ENCODE measurements around the gene TGM2. TPM values are rescaled to one million over a fixed set of nuclear protein-coding genes. Genes with fewer than 3 reads are reported as not detected.

The TGM2 gene
- total RNA-seq, 1 experiment from 2014 or later, result 108 TPM

DNA sequence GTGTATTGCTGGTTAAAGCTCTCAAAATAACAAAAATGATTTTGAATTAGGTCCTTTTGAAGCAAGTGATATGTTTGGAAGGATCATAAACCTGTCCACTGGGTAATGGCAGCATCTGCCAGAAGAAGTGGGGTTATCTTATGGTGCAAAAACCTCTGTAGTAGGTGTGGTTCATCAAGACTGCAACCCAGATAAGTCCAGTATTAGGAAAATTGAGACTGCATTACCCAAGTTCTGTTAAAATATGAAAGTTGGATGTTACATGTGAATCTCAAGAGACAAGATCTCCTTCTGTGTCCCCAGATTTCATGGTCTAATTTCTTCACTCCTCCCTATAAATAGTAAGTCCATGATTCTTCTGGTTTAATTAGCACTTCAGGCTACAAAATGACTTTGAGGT, 72.2 kb downstream of the TGM2 start:
- DNase-seq (ENCODE audit: low read depth), result peak; percentile 31

DNA sequence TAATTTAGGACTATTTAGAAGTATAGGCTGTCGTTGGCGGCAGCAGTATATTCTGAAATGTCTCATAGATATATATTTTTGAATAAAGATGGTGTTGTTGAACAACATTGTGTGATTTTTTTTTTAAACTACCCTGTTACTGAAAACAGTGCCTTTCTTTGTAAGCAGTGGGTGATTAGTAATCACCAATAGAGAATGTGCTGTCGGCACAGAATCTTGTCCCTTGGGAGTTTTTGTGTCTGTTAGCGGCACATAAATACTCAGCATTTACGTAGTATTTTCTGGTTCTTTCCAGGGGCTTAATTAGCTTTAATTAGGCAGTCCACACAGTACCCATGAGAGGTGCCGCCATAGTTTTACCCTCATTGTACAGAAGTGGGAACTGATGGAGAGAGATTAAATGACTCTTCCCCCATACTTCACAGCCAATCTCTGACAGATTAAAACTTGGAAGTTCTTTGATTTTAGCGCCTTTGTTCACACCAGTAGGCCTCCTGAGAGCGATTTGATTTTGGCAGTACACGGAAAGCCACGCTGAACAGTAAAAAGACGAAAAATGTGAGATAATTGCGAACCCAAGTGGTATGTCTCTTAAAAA, 72.7 kb downstream of the TGM2 start:
- no peak for DNase-seq (ENCODE audit: low read depth)

DNA sequence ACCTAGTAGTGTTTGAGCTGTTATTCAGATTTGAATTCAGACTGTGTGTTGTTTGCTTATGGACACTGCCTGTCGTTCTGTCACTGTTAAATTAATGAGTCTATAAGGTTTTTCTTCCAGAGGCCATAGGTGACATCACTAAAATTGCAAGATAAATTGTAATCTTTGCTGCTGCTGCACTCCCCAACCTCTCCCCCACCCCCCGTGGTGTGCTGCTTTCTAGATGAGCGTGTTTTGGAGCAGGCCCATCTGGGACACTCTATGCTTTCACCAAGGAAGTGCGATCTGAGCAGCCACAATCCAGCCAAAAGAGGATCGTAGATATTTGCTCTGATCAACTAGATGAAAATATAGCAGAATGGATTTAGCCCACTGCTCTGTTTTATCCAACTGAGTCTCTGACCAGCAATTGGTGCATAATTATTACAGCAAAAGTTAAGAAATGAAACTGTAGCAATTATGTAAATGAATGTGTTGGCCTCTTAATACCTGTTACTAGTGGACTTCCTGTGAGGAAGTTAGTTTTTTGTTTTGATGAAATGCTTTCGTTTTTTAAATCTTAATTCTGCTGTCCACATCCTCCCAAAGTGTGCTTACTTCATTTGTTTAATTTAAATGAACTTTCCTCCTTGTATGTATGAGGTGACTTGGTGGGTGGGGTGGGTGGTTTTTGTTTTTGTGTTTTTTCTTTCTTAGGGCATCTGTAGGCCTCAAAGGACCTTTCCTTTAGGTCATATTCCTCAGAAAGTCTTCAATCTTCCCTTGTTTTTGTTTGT, 73.4 kb downstream of the TGM2 start:
- no peak for DNase-seq (ENCODE audit: low read depth)

DNA sequence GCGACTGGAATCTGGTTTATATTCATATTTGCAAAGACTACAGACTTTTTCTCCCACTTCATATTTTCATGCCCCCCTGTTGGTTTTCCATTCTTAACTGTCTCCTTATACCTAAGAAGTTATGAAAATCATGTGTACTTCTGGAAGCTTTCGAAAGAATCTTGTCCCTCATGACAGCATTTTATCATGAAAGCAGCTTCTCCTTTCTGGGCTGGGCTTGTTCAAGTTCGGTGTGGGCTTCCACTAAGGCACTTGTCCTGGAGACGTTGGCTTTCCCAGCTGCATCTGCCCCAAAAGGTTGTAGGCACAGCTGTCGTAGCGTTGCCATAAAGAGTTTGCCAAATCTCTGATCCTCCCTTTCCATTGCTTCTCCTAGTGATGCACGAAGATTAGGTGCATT, 75.0 kb downstream of the TGM2 start:
- no peak for DNase-seq (ENCODE audit: low read depth)

DNA sequence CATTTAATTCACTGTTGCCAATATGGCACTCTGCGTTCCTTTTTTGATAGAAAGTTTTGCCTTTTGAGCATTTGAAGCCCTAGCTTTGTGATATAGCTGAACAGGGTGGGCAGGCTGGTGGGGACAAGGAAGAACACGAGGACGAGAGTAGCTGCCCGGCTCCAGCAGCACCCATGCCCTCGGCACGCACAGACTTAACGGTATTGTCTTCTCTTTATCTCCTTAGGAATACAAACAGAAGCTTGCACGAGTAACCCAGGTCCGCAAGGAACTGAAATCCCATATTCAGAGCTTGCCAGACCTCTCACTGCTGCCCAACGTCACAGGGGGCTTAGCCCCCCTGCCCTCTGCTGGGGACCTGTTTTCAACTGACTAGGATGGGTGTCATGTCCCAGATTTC, 75.6 kb downstream of the TGM2 start:
- no peak for DNase-seq (ENCODE audit: low read depth)

DNA sequence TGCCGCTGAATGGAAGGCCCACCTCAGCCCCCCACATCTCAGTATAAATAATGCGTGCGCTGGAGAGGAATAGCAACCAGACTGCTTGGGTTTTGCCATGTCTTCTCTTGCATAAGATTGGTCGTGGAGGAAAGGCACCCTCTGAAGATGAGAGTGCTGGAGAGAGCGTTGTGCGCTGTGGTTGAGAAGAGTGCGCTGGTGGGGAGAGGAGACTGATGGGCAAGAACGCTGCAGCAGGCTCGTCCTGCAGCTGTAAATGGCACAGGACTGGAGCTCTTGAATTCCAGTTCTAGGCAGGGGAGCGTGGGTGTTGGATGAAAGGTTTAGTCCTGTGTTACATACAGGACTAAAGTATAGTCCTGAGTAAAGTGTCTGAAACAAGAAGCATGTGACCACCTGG, 80.0 kb downstream of the TGM2 start:
- no peak for DNase-seq (ENCODE audit: low read depth)

DNA sequence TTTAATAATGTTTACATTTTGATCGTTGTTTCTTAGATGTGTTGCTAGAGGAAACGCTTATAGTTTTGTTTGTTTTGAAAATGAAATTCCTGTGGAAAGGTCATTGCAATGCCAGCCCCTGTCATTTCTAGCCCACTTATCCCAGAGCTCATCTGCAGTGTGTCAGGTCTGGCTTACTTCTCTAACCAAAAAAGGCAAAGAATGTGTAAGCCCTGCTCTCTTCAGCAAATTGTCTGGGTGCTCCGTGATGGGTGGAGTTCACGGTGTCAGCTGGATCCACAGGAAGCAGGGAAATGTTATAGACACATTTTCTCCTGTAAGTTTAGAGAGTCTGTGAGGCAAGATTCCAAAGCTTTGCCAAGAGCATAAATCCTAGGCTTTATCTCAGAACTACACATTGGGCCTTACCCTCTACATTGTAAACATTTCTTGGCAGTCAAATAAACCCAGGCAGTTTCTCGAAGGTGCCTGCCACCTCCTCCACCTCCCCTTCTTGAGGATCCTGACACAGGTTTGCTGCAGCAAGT, 80.6 kb downstream of the TGM2 start:
- DNase-seq (ENCODE audit: low read depth), result peak; percentile 94

DNA sequence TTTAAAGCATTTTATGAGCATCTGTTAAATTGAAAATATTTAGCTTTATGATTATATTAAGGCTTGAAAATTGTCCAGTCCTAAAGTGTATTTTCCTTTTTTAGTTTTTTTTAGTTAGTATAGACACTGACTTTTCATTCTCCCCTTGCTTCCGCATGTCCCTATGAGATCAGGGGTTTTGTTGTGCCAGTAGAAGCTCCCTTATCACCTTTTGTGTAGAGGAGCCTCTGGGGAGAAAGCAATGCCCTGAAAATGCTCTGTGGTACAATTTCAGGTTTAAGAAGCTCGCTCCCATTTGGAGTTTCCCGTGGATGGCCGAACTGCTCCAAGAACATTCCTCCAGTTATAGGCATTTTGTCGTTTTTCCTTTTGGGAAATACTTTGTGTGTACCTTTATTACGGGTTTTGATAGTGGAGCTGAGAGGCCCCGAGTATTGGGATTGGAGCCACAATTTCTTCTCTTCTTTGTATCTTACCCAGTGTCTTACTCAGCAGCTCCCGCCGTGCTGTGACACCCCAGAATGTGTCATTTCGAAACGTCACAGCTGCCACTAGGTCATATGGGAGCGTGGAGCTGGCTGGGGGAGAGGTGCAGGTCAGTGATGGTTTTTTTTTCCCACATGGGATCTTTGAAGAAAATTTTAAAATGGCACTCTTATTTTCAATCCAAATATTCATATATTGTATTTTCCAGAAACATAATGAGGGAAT, 81.6 kb downstream of the TGM2 start:
- peak; percentile 49 for DNase-seq (ENCODE audit: low read depth)

DNA sequence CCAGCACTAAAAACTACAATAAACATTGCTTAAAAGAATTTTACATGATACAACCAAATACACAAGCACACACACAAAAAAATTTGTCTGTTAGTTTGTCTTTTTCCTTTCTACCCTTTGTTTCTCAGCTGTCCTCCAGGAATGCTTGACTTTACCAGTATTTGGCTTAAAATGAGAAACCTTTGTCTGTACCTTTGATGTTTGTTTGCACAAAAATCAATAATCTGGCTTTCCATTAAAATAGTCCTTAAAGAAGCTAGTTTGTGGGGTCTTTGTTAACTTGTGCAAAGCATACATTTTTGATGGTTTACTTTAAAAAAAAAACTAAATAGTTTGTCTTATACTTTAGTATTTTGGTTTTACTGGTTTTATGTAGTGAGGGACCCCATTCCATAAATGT, 82.2 kb downstream of the TGM2 start:
- no peak for DNase-seq (ENCODE audit: low read depth)

DNA sequence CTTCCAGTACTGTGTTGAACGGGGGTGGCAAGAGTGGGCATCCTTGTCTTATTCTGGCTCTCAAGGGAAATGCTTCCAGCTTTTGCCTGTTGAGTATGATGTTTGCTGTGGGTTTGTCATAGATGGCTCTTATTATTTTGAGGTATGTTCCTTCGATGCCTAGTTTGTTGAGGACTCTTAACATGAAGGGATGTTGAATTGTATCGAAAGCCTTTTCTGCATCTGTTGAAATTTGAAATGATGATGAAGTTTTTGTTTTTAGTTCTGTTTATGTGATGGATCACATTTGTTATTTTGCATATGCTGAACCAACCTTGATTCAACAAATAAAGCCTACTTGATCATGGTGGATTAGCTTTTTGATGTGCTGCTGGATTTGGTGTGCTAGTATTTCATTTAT, 83.5 kb downstream of the TGM2 start:
- DNase-seq (ENCODE audit: low read depth), result no peak

DNA sequence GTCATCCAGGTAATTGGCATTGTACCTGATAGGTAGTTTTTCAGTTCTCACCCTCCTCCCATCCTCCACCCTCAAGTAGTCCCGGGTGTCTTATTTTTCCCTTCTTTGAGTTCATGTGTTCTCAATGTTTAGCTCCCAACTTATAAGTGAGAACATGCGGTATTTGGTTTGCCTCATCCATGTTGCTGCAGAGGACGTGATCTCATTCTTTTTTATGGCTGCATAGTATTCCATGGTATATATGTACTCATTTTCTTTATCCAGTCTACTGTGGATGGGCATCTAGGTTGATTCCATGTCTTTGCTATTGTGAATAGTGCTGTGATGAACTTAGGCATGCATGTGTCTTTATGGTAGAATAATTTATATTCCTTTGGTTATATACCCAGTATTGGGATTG, 85.7 kb downstream of the TGM2 start:
- DNase-seq (ENCODE audit: low read depth), result no peak

DNA sequence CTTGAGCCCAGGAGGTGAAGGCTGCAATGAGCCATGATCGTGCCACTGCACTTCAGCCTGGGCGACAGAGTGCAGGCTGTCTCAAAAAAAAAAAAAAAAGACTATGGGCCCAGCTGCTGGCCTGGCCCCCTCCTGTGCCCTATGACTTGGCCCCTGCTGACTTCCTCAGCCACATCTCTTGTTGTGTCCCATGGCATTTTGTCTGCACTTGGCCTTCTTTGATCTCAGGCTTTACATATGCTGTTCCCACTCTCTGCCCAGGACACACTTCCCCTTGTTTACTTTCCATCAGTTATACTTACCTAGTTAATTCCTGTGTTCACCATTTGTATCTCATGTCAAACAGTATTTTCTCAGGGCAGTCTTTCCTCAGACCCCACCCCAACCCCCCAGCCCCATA, 87.0 kb downstream of the TGM2 start:
- no peak for DNase-seq (ENCODE audit: low read depth)

Other genes starting within 250 kb of the TGM2 start
- 24.2 and 40.3 TPM in 2 replicates for gene TTI1, start 131.8 kb downstream of the TGM2 start, total RNA-seq (2014; rRNA removed; shearing (Covaris generic))
- gene RPRD1B, start 131.5 kb downstream of the TGM2 start, total RNA-seq (2014; rRNA removed; shearing (Covaris generic)), result 22.8 and 35.5 TPM in 2 replicates
- 1.8 and 3.8 TPM in 2 replicates for gene KIAA1755, start 95.5 kb upstream of the TGM2 start, total RNA-seq (2014; rRNA removed; shearing (Covaris generic))
- gene BPI, start 138.9 kb upstream of the TGM2 start, total RNA-seq (2014; rRNA removed; shearing (Covaris generic)), result 0.91 and 1.5 TPM in 2 replicates
- gene LBP, start 181.2 kb upstream of the TGM2 start, total RNA-seq (2014; rRNA removed; shearing (Covaris generic)), result 0.22 TPM in 1 of 2 replicates, not detected in the other

All from M059J (cell line).